CD8-positive, alpha-beta memory T cell (primary cell): Measurements from ENCODE around the gene PROSER3. TPM values are rescaled to one million over a fixed set of nuclear protein-coding genes. Genes with fewer than 3 reads are reported as not detected.
"Not testable (repeated sequence)": the region's sequence is repeated elsewhere in the genome, so short reads cannot be mapped to it uniquely, and the experiment has no call there.

Experiments
- CTCF ChIA-PET: fragments of 350-600 bp; sonication (Branson Sonifier 250); formaldehyde crosslinking; loops from one replicate; lab custom pipeline; 2021; ENCODE audit warnings: antibody characterized with exemption; lab: Charles Lee
- POLR2A ChIA-PET: fragments of 350-600 bp; sonication (Branson Sonifier 250); formaldehyde crosslinking; loops from one replicate; lab custom pipeline; 2021; ENCODE audit warnings: antibody characterized with exemption; lab: Charles Lee
- DNase-seq, 5 donors: peaks; one replicate each; pipeline versions ENCODE4 v3.0.0 to v3.0.0-alpha.2; 2020 to 2022; ENCODE audit warnings: mixed read lengths in 1 of 5
- H3K27ac ChIP-seq: one replicate; pipeline ENCODE4 v1.7.0; 2013; ENCODE audit warnings: low read depth, mild to moderate bottlenecking, low read length, moderate library complexity
- H3K27me3 ChIP-seq: 2 replicates; pipeline ENCODE4 v1.7.0; 2013; ENCODE audit warnings: low read length, mild to moderate bottlenecking; ENCODE audit not compliant: insufficient read depth, poor library complexity, severe bottlenecking
- H3K36me3 ChIP-seq: 2 replicates; pipeline ENCODE4 v1.7.0; 2013; ENCODE audit warnings: mild to moderate bottlenecking, low read length, moderate library complexity; ENCODE audit not compliant: insufficient read depth
- H3K4me1 ChIP-seq: 2 replicates; pipeline ENCODE4 v1.7.0; 2013; ENCODE audit warnings: mild to moderate bottlenecking, low read length, moderate library complexity; ENCODE audit not compliant: insufficient read depth
- H3K4me3 ChIP-seq: 2 replicates; pipeline ENCODE4 v1.7.0; 2013; ENCODE audit warnings: mild to moderate bottlenecking, low read length
- H3K9me3 ChIP-seq: 2 replicates; pipeline ENCODE4 v1.7.0; 2013; ENCODE audit warnings: mild to moderate bottlenecking, low read length
- H3K27ac Mint-ChIP-seq, 8 donors: one replicate each; pipeline ENCODE4 v1.8.0; 2020 to 2021; ENCODE audit warnings: mixed read lengths in 8 of 8, mild to moderate bottlenecking in 6 of 8, inconsistent platforms in 3 of 8, moderate library complexity in 3 of 8
- H3K27me3 Mint-ChIP-seq, 2 donors: one replicate each; pipeline ENCODE4 v1.8.0; 2020 to 2021; ENCODE audit warnings: mixed read lengths in 2 of 2, mild to moderate bottlenecking in 1 of 2, moderate library complexity in 1 of 2
- H3K36me3 Mint-ChIP-seq, 3 donors: one replicate each; pipeline ENCODE4 v1.8.0; 2020 to 2021; ENCODE audit warnings: mixed read lengths in 3 of 3, inconsistent platforms in 1 of 3, mild to moderate bottlenecking in 1 of 3
- H3K4me1 Mint-ChIP-seq, 3 donors: one replicate each; pipeline ENCODE4 v1.8.0; 2020 to 2021; ENCODE audit warnings: mixed read lengths in 3 of 3, inconsistent platforms in 1 of 3, mild to moderate bottlenecking in 1 of 3
- H3K4me3 Mint-ChIP-seq, 7 donors: one replicate each; pipeline ENCODE4 v1.8.0; 2020 to 2021; ENCODE audit warnings: mixed read lengths in 7 of 7, mild to moderate bottlenecking in 6 of 7, moderate library complexity in 4 of 7, inconsistent platforms in 2 of 7
- H3K9me3 Mint-ChIP-seq, 5 donors: one replicate each; pipeline ENCODE4 v1.8.0; 2020 to 2022; ENCODE audit warnings: mixed read lengths in 5 of 5, mild to moderate bottlenecking in 3 of 5, moderate library complexity in 2 of 5, inconsistent platforms in 1 of 5
- polyA plus RNA-seq: library from polyadenylated mRNA; unstranded; fragments of 300-500 nt; fragmentation: Illumina TruSeq; gene quantifications from one replicate; pipeline ENCODE4 v1.2.3, GENCODE V29; 2021
- total RNA-seq, 2 experiments: library from RNA; stranded (reverse); gene quantifications; one replicate each; pipeline ENCODE4 v1.2.3, GENCODE V29; 2021

Gene PROSER3
- total and polyA plus RNA-seq, 3 experiments from 2014 or later: 8.3 to 40.5 (median 35.2) TPM

DNA sequence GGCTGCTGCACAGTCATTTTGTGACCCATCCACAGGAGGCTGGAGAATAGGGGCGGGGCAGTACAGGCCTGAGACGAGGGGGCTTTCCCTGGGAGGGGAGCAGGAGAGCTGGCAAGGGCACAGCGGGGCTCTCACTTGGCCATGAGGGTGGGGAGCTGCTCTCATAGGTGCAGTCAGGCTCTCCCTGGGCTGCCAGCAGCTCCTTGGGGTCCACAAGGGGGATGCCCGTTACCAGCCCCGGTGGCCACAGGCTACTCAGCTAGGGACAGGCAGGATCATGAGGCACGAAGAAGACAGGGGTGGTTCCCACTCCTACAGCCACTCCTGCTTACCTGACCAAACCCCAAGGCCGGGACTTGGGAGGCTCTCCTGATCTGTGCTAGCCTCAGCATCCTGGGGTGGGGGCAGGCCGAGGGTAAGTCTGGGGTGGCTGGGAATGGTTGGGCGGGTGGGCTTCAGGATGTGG, 33.9 kb downstream of the PROSER3 start:
- Histone ChIP-seq H3K4me1 (no peaks in the 10 kb centered on the region), H3K27me3 (no peaks in the 10 kb centered on the region), H3K36me3 (no peaks in the 10 kb centered on the region), H3K9me3 (no peaks in the 10 kb centered on the region), H3K4me3 (no peak overlapping the region), H3K27ac (no peak overlapping the region)
- no peak overlapping the region for H3K4me3 Mint-ChIP-seq
- H3K27ac Mint-ChIP-seq: no peak overlapping the region
- H3K27me3 Mint-ChIP-seq: peaks cover 9 to 20% of the 10 kb centered on the region in 2 donors
- CTCF ChIA-PET: interaction anchor here (0.5 kb wide), 1 partner anchor 176 kb away, joined by 3 read pairs; no protein-coding TSS in a partner anchor
- no peaks in the 10 kb centered on the region for H3K9me3 Mint-ChIP-seq
- no peaks in the 10 kb centered on the region for H3K36me3 Mint-ChIP-seq
- no peak for DNase-seq
- POLR2A ChIA-PET: no interaction called here
- peaks cover 0 to 1% (median 0%) of the 10 kb centered on the region in 3 donors for H3K4me1 Mint-ChIP-seq

DNA sequence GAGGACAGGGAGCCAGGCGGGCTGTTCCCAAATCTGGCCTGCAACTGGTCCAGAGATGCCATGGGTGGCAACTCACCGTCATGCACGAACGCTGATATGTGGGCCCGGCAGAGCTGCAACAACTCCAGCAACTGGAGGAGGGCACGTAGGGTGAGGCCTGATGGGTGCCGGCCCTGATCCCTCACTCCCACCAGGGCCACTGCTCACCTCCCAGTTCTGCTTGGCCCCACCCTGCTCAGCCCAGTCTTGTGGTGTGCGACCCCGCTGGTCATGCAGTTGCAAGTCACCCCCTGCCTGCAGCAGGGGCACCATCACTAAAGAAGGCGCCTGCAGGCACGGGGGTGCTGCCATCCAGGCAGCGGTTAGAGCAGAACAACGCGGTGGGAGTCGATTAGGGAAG, 34.3 kb downstream of the PROSER3 start:
- Histone ChIP-seq H3K9me3 (no peaks in the 10 kb centered on the region), H3K27me3 (no peaks in the 10 kb centered on the region), H3K4me3 (no peak overlapping the region), H3K27ac (no peak overlapping the region), H3K4me1 (no peaks in the 10 kb centered on the region), H3K36me3 (no peaks in the 10 kb centered on the region)
- no peaks in the 10 kb centered on the region for H3K36me3 Mint-ChIP-seq
- H3K27ac Mint-ChIP-seq: no peak overlapping the region
- H3K27me3 Mint-ChIP-seq: peaks cover 12 to 25% of the 10 kb centered on the region in 2 donors
- DNase-seq: no peak
- no peaks in the 10 kb centered on the region for H3K9me3 Mint-ChIP-seq
- peaks cover 0 to 6% (median 0%) of the 10 kb centered on the region in 3 donors for H3K4me1 Mint-ChIP-seq
- H3K4me3 Mint-ChIP-seq: no peak overlapping the region
- POLR2A ChIA-PET: no interaction called here
- CTCF ChIA-PET: interaction anchor here (0.5 kb wide), 1 partner anchor 175 kb away, joined by 3 read pairs; no protein-coding TSS in a partner anchor

DNA sequence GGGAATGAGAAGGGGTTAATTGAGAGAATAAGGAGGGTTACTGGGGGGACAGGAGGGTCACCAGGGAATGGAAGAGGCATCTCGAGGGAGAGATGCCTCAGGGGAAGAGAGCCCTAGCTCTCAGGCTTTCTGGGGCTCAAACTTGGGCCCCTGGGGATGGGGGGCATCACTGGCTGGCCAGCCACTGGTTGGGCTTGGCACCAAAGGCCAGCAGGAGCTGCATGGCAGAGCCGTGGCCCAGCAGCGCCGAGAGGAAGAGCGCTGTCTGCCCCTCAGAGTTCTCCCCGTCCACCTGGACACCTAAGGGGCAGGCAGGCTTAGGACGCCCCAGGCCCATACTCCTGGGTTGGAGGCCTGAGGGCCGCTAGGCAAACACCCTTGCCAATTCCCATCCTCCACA, 34.9 kb downstream of the PROSER3 start:
- POLR2A ChIA-PET: no interaction called here
- Mint-ChIP-seq H3K36me3 (no peaks in the 10 kb centered on the region), H3K4me1 (peaks cover 0 to 6% (median 0%) of the 10 kb centered on the region in 3 donors), H3K27me3 (peaks cover 12 to 28% of the 10 kb centered on the region in 2 donors), H3K27ac (no peak overlapping the region), H3K9me3 (no peaks in the 10 kb centered on the region), H3K4me3 (no peak overlapping the region)
- Histone ChIP-seq H3K36me3 (no peaks in the 10 kb centered on the region), H3K27ac (no peak overlapping the region), H3K4me1 (no peaks in the 10 kb centered on the region), H3K27me3 (no peaks in the 10 kb centered on the region), H3K9me3 (no peaks in the 10 kb centered on the region), H3K4me3 (no peak overlapping the region)
- CTCF ChIA-PET: no interaction called here
- DNase-seq: no peak

DNA sequence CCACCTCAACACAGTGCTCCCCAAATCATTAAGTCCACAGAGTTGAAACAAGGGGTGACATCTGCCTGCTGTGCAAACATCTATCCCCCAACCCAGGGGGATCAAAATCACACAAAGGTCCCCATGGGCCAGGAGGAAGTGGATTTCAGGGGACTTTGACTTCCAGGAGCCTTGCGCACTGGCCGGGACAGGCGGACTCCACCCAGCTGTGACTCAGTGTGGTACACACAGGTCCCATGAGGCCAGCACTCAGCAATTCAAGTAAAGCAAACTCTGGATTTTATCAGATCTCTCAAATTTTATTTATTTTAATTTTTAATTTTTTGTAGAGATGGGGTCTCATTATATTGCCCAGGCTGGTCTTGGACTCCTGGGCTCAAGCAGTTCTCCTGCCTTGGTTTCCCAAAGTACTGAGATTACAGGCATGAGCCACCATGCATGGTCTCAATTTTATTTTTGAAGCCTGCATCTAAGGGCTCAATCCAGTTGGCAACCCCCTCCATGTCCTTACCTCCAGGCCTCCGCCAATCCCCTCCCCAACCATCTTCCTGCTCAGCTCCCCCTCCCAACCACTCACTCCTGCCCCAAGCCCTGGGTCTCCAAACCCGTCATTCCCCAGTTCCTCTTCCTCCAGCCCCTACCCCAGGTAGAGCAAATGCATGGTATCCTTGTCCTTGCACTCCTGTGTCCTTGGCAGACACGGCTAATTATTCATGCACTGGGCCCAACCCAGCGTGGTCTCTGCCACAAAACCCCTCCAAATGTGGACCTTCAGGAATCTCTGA, 35.6 kb downstream of the PROSER3 start:
- Histone ChIP-seq H3K27ac (no peak overlapping the region), H3K36me3 (no peaks in the 10 kb centered on the region), H3K9me3 (no peaks in the 10 kb centered on the region), H3K4me1 (no peaks in the 10 kb centered on the region), H3K4me3 (no peak overlapping the region), H3K27me3 (no peaks in the 10 kb centered on the region)
- Mint-ChIP-seq H3K27ac (peak overlapping the region in 1 of 8 donors; percentile 47), H3K27me3 (peaks cover 16 to 32% of the 10 kb centered on the region in 2 donors), H3K36me3 (no peaks in the 10 kb centered on the region), H3K4me3 (no peak overlapping the region), H3K4me1 (peaks cover 0 to 6% (median 0%) of the 10 kb centered on the region in 3 donors), H3K9me3 (no peaks in the 10 kb centered on the region)
- no peak for DNase-seq
- POLR2A ChIA-PET: no interaction called here
- CTCF ChIA-PET: no interaction called here

DNA sequence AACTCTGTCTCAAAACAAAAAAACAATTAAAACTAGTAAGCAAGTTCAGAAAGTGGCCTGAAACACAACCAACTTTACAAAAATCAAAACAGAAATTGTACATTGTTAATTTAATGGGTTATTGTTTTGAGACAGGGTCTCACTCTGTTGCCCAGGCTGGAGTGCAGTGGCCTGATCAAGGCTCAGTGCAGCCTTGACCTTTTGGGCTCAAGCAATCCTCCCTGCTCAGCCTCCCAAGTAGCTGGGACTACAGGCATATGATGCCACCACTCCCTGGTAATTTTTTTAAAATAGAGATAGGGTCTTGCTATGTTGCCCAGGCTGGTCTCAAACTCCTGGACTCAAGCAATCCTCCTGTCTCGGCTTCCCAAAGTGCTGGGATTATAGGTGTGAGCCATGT, 37.6 kb downstream of the PROSER3 start:
- POLR2A ChIA-PET, H3K36me3 Mint-ChIP-seq, H3K27ac Mint-ChIP-seq, H3K27ac ChIP-seq, H3K4me3 Mint-ChIP-seq, H3K4me1 Mint-ChIP-seq, H3K4me3 ChIP-seq, DNase-seq, H3K36me3 ChIP-seq, H3K27me3 ChIP-seq, H3K9me3 Mint-ChIP-seq, CTCF ChIA-PET, H3K4me1 ChIP-seq, H3K9me3 ChIP-seq: not testable (repeated sequence)
- H3K27me3 Mint-ChIP-seq: peaks cover 19 to 36% of the 10 kb centered on the region in 2 donors

DNA sequence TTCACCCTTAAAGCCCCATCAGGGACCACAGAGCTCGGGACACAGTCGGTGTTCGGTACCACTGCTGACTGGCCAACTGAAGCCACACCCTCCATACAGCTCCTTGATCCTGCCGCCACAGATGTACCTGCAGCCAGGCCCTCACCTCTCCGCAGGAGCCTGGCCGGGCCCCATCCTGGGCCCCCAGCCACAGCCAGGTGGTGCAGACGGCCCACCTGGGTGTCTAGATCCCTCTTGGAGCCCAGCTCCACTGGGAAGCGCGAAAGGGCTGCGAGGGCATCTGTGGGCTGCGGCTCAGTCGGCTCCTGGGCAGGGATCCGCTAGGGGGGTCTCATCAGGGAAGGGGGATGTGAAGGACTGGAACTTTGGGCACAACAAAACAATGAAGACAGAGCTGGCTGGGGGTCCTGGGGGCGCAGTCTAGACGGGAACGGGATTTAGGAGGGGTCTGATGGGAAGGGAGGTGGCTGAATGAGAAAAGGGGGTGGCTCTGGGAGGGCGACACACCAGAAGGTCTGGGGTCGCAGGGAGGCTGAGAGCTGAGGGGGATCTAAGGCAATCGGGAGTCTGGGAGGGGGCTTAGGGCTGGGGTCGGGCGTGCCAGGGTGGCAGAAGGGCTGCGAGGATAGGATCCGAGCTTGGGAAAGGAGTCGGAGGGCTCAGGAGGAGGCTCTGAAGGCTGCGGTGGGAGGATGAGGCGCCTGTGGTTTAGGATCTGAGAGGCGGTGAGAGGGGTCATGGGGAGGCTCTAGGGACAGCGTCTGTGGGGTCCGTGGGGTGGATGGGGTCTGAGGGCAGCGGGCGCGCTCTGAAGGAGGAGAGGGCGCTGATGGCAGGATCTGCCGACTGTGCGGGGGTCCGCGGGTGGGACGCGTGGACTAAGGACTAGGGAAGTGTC, 38.9 kb downstream of the PROSER3 start:
- H3K4me1 ChIP-seq: no peaks in the 10 kb centered on the region
- H3K36me3 ChIP-seq: no peaks in the 10 kb centered on the region
- Mint-ChIP-seq H3K4me3 (peak overlapping the region in 2 of 7 donors; percentile 15 to 20), H3K36me3 (no peaks in the 10 kb centered on the region), H3K27me3 (peaks cover 19 to 39% of the 10 kb centered on the region in 2 donors), H3K9me3 (no peaks in the 10 kb centered on the region), H3K27ac (peak overlapping the region in 1 of 8 donors; percentile 47), H3K4me1 (peaks cover 0 to 6% (median 0%) of the 10 kb centered on the region in 3 donors)
- H3K27me3 ChIP-seq: no peaks in the 10 kb centered on the region
- POLR2A ChIA-PET: no interaction called here
- H3K4me3 ChIP-seq: no peak overlapping the region
- H3K9me3 ChIP-seq: no peaks in the 10 kb centered on the region
- no peak for DNase-seq
- H3K27ac ChIP-seq: no peak overlapping the region
- CTCF ChIA-PET: no interaction called here

DNA sequence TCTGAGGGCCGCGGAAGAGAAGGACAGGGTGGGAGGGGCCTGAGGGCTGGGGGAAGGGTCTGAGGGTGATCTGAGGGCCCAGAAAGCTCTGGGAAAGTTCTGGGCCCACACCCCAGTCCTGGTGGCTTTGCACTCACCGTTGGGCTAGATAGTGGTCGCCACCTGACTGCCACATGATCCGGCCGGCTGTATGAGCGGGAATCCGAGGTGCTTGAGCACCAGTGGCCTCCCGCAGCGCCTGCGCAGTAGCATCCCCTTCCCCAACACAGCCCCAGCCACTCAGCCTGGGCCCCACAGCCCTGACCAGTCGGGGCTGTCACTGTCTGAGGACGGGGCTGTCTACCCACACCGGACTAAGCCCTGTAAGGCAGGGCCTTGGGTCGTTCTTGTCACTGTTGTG, 39.7 kb downstream of the PROSER3 start:
- H3K36me3 Mint-ChIP-seq: no peaks in the 10 kb centered on the region
- H3K27me3 Mint-ChIP-seq: peaks cover 19 to 40% of the 10 kb centered on the region in 2 donors
- no peak for DNase-seq
- Histone ChIP-seq H3K4me3 (no peak overlapping the region), H3K9me3 (no peaks in the 10 kb centered on the region), H3K36me3 (no peaks in the 10 kb centered on the region), H3K27ac (no peak overlapping the region), H3K4me1 (no peaks in the 10 kb centered on the region), H3K27me3 (no peaks in the 10 kb centered on the region)
- H3K4me1 Mint-ChIP-seq: peaks cover 0 to 6% (median 0%) of the 10 kb centered on the region in 3 donors
- ChIA-PET POLR2A (no interaction called here), CTCF (no interaction called here)
- H3K4me3 Mint-ChIP-seq: peak overlapping the region in 1 of 7 donors; percentile 37
- H3K27ac Mint-ChIP-seq: no peak overlapping the region
- H3K9me3 Mint-ChIP-seq: no peaks in the 10 kb centered on the region

DNA sequence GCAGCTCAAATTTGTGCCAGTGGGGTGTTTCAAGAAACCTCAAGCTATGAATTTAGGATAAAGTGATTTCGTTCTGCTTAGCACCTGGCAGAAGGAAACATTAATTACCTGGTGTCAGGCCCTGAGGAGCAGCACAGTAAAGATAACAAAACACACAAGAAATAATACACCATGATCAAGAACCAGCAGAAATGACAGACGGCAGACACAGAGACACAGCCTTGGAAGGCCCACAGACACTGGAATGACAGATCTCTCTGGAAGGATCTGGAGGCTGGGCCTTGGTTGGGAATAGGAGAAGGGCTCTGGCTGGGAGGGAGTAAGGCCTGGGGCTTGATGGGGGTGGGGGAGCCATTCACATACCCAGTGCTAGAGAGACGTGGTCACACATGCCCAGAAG, 43.9 kb downstream of the PROSER3 start:
- H3K27me3 ChIP-seq: no peaks in the 10 kb centered on the region
- no peaks in the 10 kb centered on the region for H3K4me1 ChIP-seq
- ChIA-PET POLR2A (no interaction called here), CTCF (no interaction called here)
- no peak for DNase-seq
- H3K9me3 Mint-ChIP-seq: no peaks in the 10 kb centered on the region
- no peak overlapping the region for H3K4me3 ChIP-seq
- no peaks in the 10 kb centered on the region for H3K9me3 ChIP-seq
- H3K4me3 Mint-ChIP-seq: no peak overlapping the region
- H3K36me3 ChIP-seq: no peaks in the 10 kb centered on the region
- no peak overlapping the region for H3K27ac ChIP-seq
- peaks cover 12 to 16% (median 13%) of the 10 kb centered on the region in 3 donors for H3K4me1 Mint-ChIP-seq
- H3K27me3 Mint-ChIP-seq: peaks cover 14 to 21% of the 10 kb centered on the region in 2 donors
- H3K27ac Mint-ChIP-seq: no peak overlapping the region
- H3K36me3 Mint-ChIP-seq: no peaks in the 10 kb centered on the region
